Gastrocnemius medialis (tissue), 4 donors: ENCODE results near the gene TMEM132E. TPM values are rescaled to one million over a fixed set of nuclear protein-coding genes. Genes with fewer than 3 reads are reported as not detected.

Experiments
- ATAC-seq, 2 donors: fragments of 150-250 bp; one replicate each; pipeline ENCODE4 v1.9.1; 2016
- DNase-seq, 2 donors: peaks; one replicate each; pipeline ENCODE4 v3.0.0-alpha.2; 2019
- H3K27ac ChIP-seq, 4 donors: fragments of 200-600 bp; sonication (generic); 1 replicate in 1 of 4; 2 replicates in 3 of 4; pipeline ENCODE4 v1.5.1; 2016 to 2018; ENCODE audit warnings: mild to moderate bottlenecking in 2 of 4, moderate library complexity in 1 of 4
- H3K27me3 ChIP-seq, 3 donors: fragments of 200-600 bp; sonication (generic) in 2 of 3; 1 replicate in 1 of 3; 2 replicates in 2 of 3; pipeline versions ENCODE4 v1.5.1 to v1.6.0; 2016 to 2019; ENCODE audit warnings: mild to moderate bottlenecking in 1 of 3, moderate library complexity in 1 of 3
- H3K36me3 ChIP-seq, 2 donors: fragments of 200-600 bp; sonication (generic) in 1 of 2; one replicate each; pipeline ENCODE4 v1.5.1; 2017 to 2018
- H3K4me1 ChIP-seq, 2 donors: fragments of 200-600 bp; sonication (generic) in 1 of 2; one replicate each; pipeline ENCODE4 v1.5.1; 2016 to 2017; ENCODE audit warnings: mild to moderate bottlenecking in 2 of 2
- H3K4me3 ChIP-seq, 4 donors: fragments of 200-600 bp; sonication (generic) in 3 of 4; 1 replicate in 1 of 4; 2 replicates in 3 of 4; pipeline ENCODE4 v1.5.1; 2016 to 2019; ENCODE audit warnings: mild to moderate bottlenecking in 2 of 4
- H3K9me3 ChIP-seq, 3 donors: fragments of 200-600 bp; sonication (generic) in 2 of 3; 1 replicate in 1 of 3; 2 replicates in 2 of 3; pipeline ENCODE4 v1.5.1; 2016 to 2019
- POLR2A ChIP-seq, 2 donors: fragments of 450-650 bp; IDR thresholded peaks; one replicate each; pipeline ENCODE4 v1.6.1; 2017; ENCODE audit warnings: antibody characterized with exemption in 2 of 2, mild to moderate bottlenecking in 2 of 2, moderate library complexity in 2 of 2
- in situ Hi-C, 4 donors: fragments of 200-750 bp; cut with MboI; loops; one replicate each; pipeline versions ENCODE4 v1.15.0 to v1.8.0; 2017; ENCODE audit warnings: low sequenced_read_pairs in 4 of 4
- intact Hi-C: fragments of 100-400 bp; cut with DNase I; formaldehyde crosslinking; loops from one replicate; pipeline ENCODE4 v1.15.1; 2023; ENCODE audit warnings: low total_unique reads
- total RNA-seq, 4 donors: library from RNA; depleted of rRNA; stranded (reverse); fragments of >200 nt; gene quantifications; one replicate each; pipeline versions ENCODE4 v1.1.0 to v1.2.3, GENCODE V29; 2016
- TF ChIP-seq, protein P1 (sequence below), 5 experiments: fragments of 450-650 bp in 3 of 5; fragments of 200-600 bp in 2 of 5; sonication (generic) in 2 of 5; IDR thresholded peaks in 4 of 5; conservative IDR thresholded peaks in 1 of 5; 1 replicate in 4 of 5; 2 replicates in 1 of 5; pipeline ENCODE4 v1.5.1; 2016 to 2019; ENCODE audit warnings: antibody characterized with exemption in 5 of 5, mild to moderate bottlenecking in 3 of 5, moderate library complexity in 3 of 5

The TMEM132E gene
- total RNA-seq, 4 donors from 2014 or later: not detected

DNA sequence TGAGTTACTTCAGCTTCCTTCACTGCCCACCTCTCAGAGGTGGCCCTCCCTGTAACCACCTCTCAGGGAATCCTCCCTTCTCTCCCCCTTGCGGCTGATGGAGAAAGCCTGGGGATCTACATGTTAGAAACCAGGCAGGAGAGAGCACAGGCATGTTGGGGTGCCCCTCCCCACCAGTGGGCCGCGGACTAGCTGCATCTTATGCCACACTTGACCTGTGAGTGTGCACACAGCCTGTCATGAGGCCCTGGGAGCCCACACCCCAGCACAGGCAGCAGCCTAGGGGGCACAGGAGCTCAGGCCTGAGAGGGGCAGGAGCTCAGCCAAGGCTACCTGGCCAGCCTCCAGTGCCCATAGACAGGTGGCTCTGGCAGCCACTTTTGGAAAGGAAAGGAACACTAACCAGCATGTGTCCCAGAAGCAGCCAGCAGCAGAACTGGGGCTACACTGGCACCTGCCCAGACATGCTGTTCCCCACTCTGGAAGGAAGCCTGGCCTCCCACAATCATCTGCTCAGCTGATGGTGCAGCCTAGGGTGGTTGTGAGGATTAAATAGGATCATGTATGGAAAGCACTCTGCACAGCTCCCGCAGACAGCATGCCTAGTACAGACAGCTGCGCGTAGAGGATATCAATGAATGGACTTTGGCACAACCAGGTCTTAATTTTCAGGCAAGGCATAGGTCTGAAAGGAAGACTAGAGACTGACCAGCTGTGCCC, 60.5 kb downstream of the TMEM132E start:
- H3K4me3 ChIP-seq: no peak overlapping the region
- H3K27me3 ChIP-seq: peaks cover 0 to 6% (median 4%) of the 10 kb centered on the region in 3 donors
- TF ChIP-seq, protein P1, sequence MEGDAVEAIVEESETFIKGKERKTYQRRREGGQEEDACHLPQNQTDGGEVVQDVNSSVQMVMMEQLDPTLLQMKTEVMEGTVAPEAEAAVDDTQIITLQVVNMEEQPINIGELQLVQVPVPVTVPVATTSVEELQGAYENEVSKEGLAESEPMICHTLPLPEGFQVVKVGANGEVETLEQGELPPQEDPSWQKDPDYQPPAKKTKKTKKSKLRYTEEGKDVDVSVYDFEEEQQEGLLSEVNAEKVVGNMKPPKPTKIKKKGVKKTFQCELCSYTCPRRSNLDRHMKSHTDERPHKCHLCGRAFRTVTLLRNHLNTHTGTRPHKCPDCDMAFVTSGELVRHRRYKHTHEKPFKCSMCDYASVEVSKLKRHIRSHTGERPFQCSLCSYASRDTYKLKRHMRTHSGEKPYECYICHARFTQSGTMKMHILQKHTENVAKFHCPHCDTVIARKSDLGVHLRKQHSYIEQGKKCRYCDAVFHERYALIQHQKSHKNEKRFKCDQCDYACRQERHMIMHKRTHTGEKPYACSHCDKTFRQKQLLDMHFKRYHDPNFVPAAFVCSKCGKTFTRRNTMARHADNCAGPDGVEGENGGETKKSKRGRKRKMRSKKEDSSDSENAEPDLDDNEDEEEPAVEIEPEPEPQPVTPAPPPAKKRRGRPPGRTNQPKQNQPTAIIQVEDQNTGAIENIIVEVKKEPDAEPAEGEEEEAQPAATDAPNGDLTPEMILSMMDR (IDR thresholded peaks at IDR 0.05 in 4 of 5, conservative IDR thresholded peaks at IDR 0.05 in 1 of 5): no peak
- no peak for TF ChIP-seq POLR2A (IDR thresholded peaks at IDR 0.05)
- no peaks in the 10 kb centered on the region for H3K9me3 ChIP-seq
- no peaks in the 10 kb centered on the region for H3K36me3 ChIP-seq
- no peak overlapping the region for H3K27ac ChIP-seq
- intact Hi-C loops: loop anchor here (2.0 kb wide), 1 partner anchor 97 kb away; no protein-coding TSS in a partner anchor
- in situ Hi-C loops: loop anchor here in 1 of 4 donors (25.0 kb wide), 1 partner anchor 228 kb away; no protein-coding TSS in a partner anchor
- no peaks in the 10 kb centered on the region for H3K4me1 ChIP-seq
- ATAC-seq: no peak
- no peak for DNase-seq

DNA sequence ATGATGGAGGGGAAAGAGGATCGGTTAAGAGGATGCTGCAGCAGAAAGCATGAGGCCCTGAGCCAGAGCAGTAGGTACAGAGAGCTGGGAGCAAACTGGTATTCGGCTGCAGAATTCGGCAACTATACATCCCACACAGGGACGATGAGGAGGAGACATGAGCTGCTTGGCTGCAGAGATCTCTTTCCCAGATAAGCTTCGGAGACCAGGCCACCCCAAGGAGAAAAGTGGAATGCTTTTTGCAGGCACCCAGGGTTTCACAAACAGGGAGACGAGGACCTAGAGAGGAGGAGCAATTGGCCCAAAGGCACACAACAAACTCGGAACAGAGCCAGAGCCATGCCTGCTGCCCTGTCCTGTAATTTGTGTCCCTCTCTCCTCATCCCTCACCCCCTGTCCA, 62.0 kb downstream of the TMEM132E start:
- no peak for TF ChIP-seq POLR2A (IDR thresholded peaks at IDR 0.05)
- TF ChIP-seq, protein P1 (IDR thresholded peaks at IDR 0.05 in 4 of 5, conservative IDR thresholded peaks at IDR 0.05 in 1 of 5): no peak
- no peaks in the 10 kb centered on the region for H3K36me3 ChIP-seq
- no peaks in the 10 kb centered on the region for H3K9me3 ChIP-seq
- H3K27ac ChIP-seq: no peak overlapping the region
- ATAC-seq (no peak), DNase-seq (no peak)
- intact Hi-C loops: no loop called here
- in situ Hi-C loops: loop anchor here in 1 of 4 donors (25.0 kb wide), 1 partner anchor 229 kb away; no protein-coding TSS in a partner anchor
- H3K27me3 ChIP-seq: peaks cover 0 to 6% (median 4%) of the 10 kb centered on the region in 3 donors
- H3K4me3 ChIP-seq: no peak overlapping the region
- H3K4me1 ChIP-seq: no peaks in the 10 kb centered on the region

DNA sequence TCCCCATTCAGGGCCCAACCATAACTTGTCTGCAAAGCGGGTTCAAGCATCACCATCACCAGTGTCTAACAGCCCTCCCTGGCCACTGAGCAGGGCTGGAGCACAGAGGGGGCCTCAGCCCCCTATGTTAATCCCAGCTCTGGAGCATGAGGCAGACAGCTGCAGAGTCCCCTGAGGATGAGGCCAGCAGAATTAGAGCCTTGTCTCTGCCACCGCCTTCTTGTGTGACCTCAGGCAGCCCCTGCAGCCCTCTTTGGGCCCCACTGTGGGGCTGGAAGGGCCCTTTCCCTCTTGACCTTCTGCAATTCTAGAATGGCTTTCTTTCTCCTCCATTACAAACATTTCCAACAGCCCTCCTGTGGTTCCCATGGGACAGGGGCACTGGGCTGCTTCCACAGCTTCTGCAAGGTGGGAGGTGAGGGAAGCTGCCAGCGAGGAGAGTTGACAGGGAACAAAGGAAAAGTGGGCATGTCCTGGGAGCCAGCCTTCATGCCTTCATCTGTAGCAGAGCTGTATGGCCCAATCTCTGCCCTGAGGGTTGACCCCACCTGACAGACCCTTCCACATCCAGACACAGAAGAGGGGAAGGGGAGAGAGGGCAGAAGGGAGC, 65.7 kb downstream of the TMEM132E start:
- peaks cover 0 to 4% (median 0%) of the 10 kb centered on the region in 3 donors for H3K27me3 ChIP-seq
- H3K27ac ChIP-seq: no peak overlapping the region
- in situ Hi-C loops (loop anchor here in 1 of 4 donors (25.0 kb wide), 1 partner anchor 233 kb away; no protein-coding TSS in a partner anchor), intact Hi-C loops (no loop called here)
- H3K4me1 ChIP-seq: no peaks in the 10 kb centered on the region
- DNase-seq: no peak
- no peaks in the 10 kb centered on the region for H3K36me3 ChIP-seq
- no peak overlapping the region for H3K4me3 ChIP-seq
- no peak for TF ChIP-seq POLR2A (IDR thresholded peaks at IDR 0.05)
- TF ChIP-seq, protein P1 (IDR thresholded peaks at IDR 0.05 in 4 of 5, conservative IDR thresholded peaks at IDR 0.05 in 1 of 5): no peak
- no peak for ATAC-seq
- no peaks in the 10 kb centered on the region for H3K9me3 ChIP-seq

DNA sequence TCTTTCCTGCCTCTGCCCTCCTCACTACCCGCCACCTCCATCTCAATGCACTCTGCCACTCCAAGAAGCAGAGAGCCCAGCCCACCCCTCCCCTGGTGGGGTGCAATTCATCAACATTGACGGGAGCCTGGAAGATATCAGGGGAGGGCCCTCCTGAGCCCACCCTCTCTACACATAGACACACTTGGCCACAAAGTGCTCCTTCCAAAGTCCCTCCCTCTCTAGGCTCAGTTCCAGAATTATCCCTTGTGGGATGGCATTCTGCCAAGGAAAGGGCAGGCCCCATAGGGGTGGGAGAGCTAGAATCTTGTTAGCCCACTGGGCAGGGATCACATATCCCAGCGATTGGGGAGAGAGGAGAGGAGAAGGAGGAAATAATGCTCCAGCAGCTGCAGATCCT, 66.2 kb downstream of the TMEM132E start:
- TF ChIP-seq, protein P1 (IDR thresholded peaks at IDR 0.05 in 4 of 5, conservative IDR thresholded peaks at IDR 0.05 in 1 of 5): no peak
- TF ChIP-seq POLR2A (IDR thresholded peaks at IDR 0.05): no peak
- intact Hi-C loops: no loop called here
- ATAC-seq (no peak), DNase-seq (no peak)
- Histone ChIP-seq H3K27ac (no peak overlapping the region), H3K9me3 (no peaks in the 10 kb centered on the region), H3K4me3 (no peak overlapping the region), H3K4me1 (no peaks in the 10 kb centered on the region), H3K36me3 (no peaks in the 10 kb centered on the region), H3K27me3 (peaks cover 0 to 4% (median 0%) of the 10 kb centered on the region in 3 donors)
- in situ Hi-C loops: loop anchor here in 1 of 4 donors (25.0 kb wide), 1 partner anchor 233 kb away; no protein-coding TSS in a partner anchor
